ENCODE data around the gene UBXN10.

Gene UBXN10

DNA sequence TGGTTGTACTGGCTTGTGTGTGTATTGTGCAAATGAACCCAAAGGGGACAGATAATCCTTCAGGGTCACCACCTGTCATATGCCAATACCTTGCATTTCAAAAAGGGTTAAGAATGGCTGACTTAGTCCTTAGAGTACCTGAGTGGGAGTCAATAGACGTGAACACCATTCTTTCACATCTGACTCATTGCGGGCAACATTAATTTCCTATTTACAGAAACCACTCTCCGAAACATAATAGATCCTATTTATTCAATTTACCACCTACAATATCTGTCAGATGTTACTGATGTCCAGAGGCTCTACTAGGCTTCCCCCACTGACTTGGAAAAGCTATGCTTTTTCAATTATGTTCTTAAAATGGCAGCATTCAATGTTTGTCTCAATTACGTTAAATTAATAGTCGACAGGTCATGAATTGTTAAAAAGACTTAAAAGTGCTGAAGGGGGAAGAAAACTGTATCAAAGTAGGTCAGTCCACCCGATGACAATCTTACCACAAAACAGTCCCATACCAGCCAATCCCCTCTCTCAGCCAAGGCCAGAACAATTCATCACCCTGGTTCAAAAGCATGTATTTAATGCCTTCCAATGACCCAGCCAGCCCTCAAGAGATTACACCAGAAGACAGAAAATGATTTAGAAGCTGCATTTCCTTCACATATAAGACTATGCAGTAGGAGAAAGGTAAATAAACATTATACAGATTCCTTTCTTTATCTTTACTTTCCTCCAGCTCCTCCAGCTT lies 49.1 kb downstream of the UBXN10 start:
- no peak for DNase-seq (ENCODE audit: low spot score)

- DNase-seq (ENCODE audit: low spot score): no peak
These were observed 51.8 kb downstream of the UBXN10 start for GRCh38 chr1:20237646-20238045.

DNA sequence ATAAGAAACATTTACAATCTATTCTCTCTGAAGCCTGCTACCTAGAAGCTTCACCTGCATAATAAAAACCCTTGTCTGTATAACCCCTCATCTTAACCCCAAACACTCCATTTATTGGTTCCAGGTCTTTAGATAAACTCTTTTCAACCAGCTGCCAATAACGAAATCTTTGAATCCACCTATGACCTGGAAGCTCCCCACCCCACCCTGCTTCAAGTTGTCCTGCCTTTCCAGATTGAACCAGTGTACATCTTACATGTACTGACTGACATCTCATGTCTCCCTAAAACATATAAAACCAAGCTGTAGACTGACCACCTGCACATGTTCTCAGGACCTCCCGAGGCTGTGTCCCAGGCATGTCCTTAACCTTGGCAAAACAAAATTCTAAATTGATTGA lies 54.1 kb downstream of the UBXN10 start:
- no peak for DNase-seq (ENCODE audit: low spot score)

- DNase-seq (ENCODE audit: low spot score): no peak
These were observed 57.1 kb downstream of the UBXN10 start for GRCh38 chr1:20242890-20243479.

Data from pons (tissue), 1 donor.